Dendritic cell treated with granulocyte-macrophage colony-stimulating factor and Interleukin-4, amounts not matched to agents 40 ng/mL and 50 ng/mL, for 4 days (primary cell): Measurements from ENCODE around the gene CLSTN2.

ENCODE experiments used
- H3K27ac Mint-ChIP-seq: one replicate; pipeline ENCODE4 v1.8.0; 2022; ENCODE audit warnings: mild to moderate bottlenecking, mixed read lengths
- H3K27me3 Mint-ChIP-seq: one replicate; pipeline ENCODE4 v1.8.0; 2022; ENCODE audit warnings: mild to moderate bottlenecking, mixed read lengths
- H3K36me3 Mint-ChIP-seq: one replicate; pipeline ENCODE4 v1.8.0; 2022; ENCODE audit warnings: low read depth, mixed read lengths
- H3K4me1 Mint-ChIP-seq: one replicate; pipeline ENCODE4 v1.8.0; 2022; ENCODE audit warnings: low read depth, mixed read lengths
- H3K4me3 Mint-ChIP-seq: one replicate; pipeline ENCODE4 v1.8.0; 2022; ENCODE audit warnings: mild to moderate bottlenecking, moderate library complexity, mixed read lengths
- H3K9me3 Mint-ChIP-seq: one replicate; pipeline ENCODE4 v1.8.0; 2022; ENCODE audit warnings: mixed read lengths
- intact Hi-C: fragments of 100-400 bp; cut with micrococcal nuclease; formaldehyde crosslinking; loops from one replicate; pipeline ENCODE4 v1.15.0; 2022

The CLSTN2 gene

GRCh38 chr3:140131895-140132294 lies 196.9 kb downstream of the CLSTN2 start:
- intact Hi-C loops = no loop called here
- Mint-ChIP-seq H3K4me1 (no peaks in the 10 kb centered on the region), H3K36me3 (no peaks in the 10 kb centered on the region), H3K9me3 (no peaks in the 10 kb centered on the region), H3K4me3 (no peak overlapping the region), H3K27ac (no peak overlapping the region), H3K27me3 (no peaks in the 10 kb centered on the region)

- no peaks in the 10 kb centered on the region for H3K4me1 Mint-ChIP-seq
These were observed 199.4 kb downstream of the CLSTN2 start for GRCh38 chr3:140134231-140134965.

GRCh38 chr3:140135461-140135860 lies 200.5 kb downstream of the CLSTN2 start:
- H3K27me3 Mint-ChIP-seq = no peaks in the 10 kb centered on the region
- no peak overlapping the region for H3K27ac Mint-ChIP-seq
- no peaks in the 10 kb centered on the region for H3K36me3 Mint-ChIP-seq
- H3K4me3 Mint-ChIP-seq = no peak overlapping the region
- H3K4me1 Mint-ChIP-seq = no peaks in the 10 kb centered on the region
- intact Hi-C loops = no loop called here
- no peaks in the 10 kb centered on the region for H3K9me3 Mint-ChIP-seq

More at GRCh38 chr3:140134231-140134965, 199.4 kb downstream of the CLSTN2 start:
- intact Hi-C loops = no loop called here
- H3K27me3 Mint-ChIP-seq = no peaks in the 10 kb centered on the region
- no peak overlapping the region for H3K4me3 Mint-ChIP-seq
- no peaks in the 10 kb centered on the region for H3K36me3 Mint-ChIP-seq
- H3K9me3 Mint-ChIP-seq = no peaks in the 10 kb centered on the region
- no peak overlapping the region for H3K27ac Mint-ChIP-seq

GRCh38 chr3:140143367-140144069 lies 208.5 kb downstream of the CLSTN2 start:
- no peaks in the 10 kb centered on the region for H3K27me3 Mint-ChIP-seq
- no peaks in the 10 kb centered on the region for H3K4me1 Mint-ChIP-seq
- no peaks in the 10 kb centered on the region for H3K36me3 Mint-ChIP-seq
- H3K27ac Mint-ChIP-seq = no peak overlapping the region
- no peak overlapping the region for H3K4me3 Mint-ChIP-seq
- intact Hi-C loops = no loop called here
- no peaks in the 10 kb centered on the region for H3K9me3 Mint-ChIP-seq

DNA sequence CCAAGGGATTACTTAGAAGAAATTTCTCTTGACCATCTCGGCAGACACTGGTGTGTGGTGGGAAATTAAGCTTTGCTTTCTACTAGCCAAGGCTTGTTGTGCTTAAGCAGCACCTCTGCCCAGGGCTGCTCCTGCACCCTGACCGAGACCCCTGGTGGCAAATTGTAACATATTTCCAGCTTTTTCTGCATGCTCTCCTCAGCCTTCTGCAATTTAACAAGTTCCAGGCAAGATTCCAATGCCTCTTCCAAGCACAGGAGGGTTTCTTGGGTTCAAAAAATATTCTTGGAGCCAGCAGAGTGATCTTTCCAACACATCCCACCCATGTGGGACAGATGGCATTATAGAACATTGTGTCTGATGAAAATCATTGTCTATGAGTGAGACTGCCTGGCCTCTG lies 210.5 kb downstream of the CLSTN2 start:
- no peaks in the 10 kb centered on the region for H3K27me3 Mint-ChIP-seq
- H3K36me3 Mint-ChIP-seq = no peaks in the 10 kb centered on the region
- intact Hi-C loops = no loop called here
- H3K4me3 Mint-ChIP-seq = no peak overlapping the region
- no peak overlapping the region for H3K27ac Mint-ChIP-seq
- H3K4me1 Mint-ChIP-seq = no peaks in the 10 kb centered on the region
- no peaks in the 10 kb centered on the region for H3K9me3 Mint-ChIP-seq

- Mint-ChIP-seq H3K27ac (no peak overlapping the region), H3K4me3 (no peak overlapping the region), H3K36me3 (no peaks in the 10 kb centered on the region), H3K27me3 (no peaks in the 10 kb centered on the region), H3K9me3 (no peaks in the 10 kb centered on the region), H3K4me1 (no peaks in the 10 kb centered on the region)
- intact Hi-C loops = no loop called here
These were observed 211.7 kb downstream of the CLSTN2 start for GRCh38 chr3:140146668-140147067.

- H3K27ac Mint-ChIP-seq = no peak overlapping the region
- H3K27me3 Mint-ChIP-seq = no peaks in the 10 kb centered on the region
- no peaks in the 10 kb centered on the region for H3K36me3 Mint-ChIP-seq
- H3K9me3 Mint-ChIP-seq = no peaks in the 10 kb centered on the region
- intact Hi-C loops = no loop called here
- H3K4me1 Mint-ChIP-seq = no peaks in the 10 kb centered on the region
- no peak overlapping the region for H3K4me3 Mint-ChIP-seq
These were observed 213.0 kb downstream of the CLSTN2 start for GRCh38 chr3:140147965-140148490.

GRCh38 chr3:140148824-140149390 lies 213.9 kb downstream of the CLSTN2 start:
- Mint-ChIP-seq H3K27me3 (no peaks in the 10 kb centered on the region), H3K4me1 (no peaks in the 10 kb centered on the region), H3K4me3 (no peak overlapping the region), H3K27ac (no peak overlapping the region), H3K36me3 (no peaks in the 10 kb centered on the region), H3K9me3 (no peaks in the 10 kb centered on the region)
- intact Hi-C loops = no loop called here

GRCh38 chr3:140151321-140151720 lies 216.3 kb downstream of the CLSTN2 start:
- no peaks in the 10 kb centered on the region for H3K9me3 Mint-ChIP-seq
- no peak overlapping the region for H3K4me3 Mint-ChIP-seq
- no peak overlapping the region for H3K27ac Mint-ChIP-seq
- no peaks in the 10 kb centered on the region for H3K27me3 Mint-ChIP-seq
- no peaks in the 10 kb centered on the region for H3K36me3 Mint-ChIP-seq
- H3K4me1 Mint-ChIP-seq = no peaks in the 10 kb centered on the region
- intact Hi-C loops = no loop called here

DNA sequence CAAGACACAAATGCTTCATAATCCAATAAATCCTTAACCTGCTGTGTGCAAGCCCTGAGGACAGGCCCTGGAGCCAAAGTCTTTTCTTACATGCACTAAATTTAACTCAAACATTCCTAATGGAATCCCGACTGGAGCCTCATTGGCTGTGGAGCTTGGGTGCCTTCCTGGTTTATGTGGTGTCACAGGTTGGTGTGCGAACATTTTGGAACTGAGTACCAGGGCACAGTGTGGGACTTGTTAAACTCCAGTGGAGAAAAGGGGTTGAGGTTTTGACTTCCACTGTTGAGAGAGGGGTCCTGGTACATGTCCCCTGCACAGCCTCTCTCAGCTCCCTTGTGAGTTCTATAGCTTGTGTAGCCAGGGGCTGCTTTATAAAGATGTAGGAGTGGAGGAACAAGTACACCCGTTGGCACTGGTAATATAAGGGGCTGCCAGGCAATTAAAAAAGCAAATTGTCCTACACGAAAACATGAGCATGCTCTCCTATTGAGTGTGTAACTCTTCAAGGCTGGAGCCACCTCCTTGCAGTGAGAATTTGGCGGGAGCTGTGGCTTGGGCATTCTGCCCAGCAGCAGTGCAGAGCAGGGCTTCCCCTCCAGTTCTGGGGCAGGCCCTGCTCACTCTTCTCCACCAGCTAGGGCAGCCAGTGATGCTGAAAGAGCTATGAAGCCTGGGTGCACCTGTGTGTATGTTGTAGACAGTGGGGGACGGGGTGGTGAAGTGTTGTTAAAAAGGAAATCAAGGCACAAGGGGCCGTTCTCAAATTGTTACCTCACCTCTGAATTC lies 218.1 kb downstream of the CLSTN2 start:
- H3K9me3 Mint-ChIP-seq = no peaks in the 10 kb centered on the region
- no peaks in the 10 kb centered on the region for H3K27me3 Mint-ChIP-seq
- H3K4me1 Mint-ChIP-seq = no peaks in the 10 kb centered on the region
- no peak overlapping the region for H3K4me3 Mint-ChIP-seq
- no peak overlapping the region for H3K27ac Mint-ChIP-seq
- H3K36me3 Mint-ChIP-seq = no peaks in the 10 kb centered on the region
- intact Hi-C loops = no loop called here

- intact Hi-C loops = no loop called here
- H3K36me3 Mint-ChIP-seq = no peaks in the 10 kb centered on the region
These were observed 218.8 kb downstream of the CLSTN2 start for GRCh38 chr3:140153736-140154135.

GRCh38 chr3:140157161-140157560 lies 222.2 kb downstream of the CLSTN2 start:
- peaks cover 3% of the 10 kb centered on the region for H3K27me3 Mint-ChIP-seq
- intact Hi-C loops = no loop called here
- H3K4me1 Mint-ChIP-seq = no peaks in the 10 kb centered on the region
- no peaks in the 10 kb centered on the region for H3K9me3 Mint-ChIP-seq
- H3K4me3 Mint-ChIP-seq = no peak overlapping the region
- no peak overlapping the region for H3K27ac Mint-ChIP-seq
- no peaks in the 10 kb centered on the region for H3K36me3 Mint-ChIP-seq

More at GRCh38 chr3:140153736-140154135, 218.8 kb downstream of the CLSTN2 start:
- H3K9me3 Mint-ChIP-seq = no peaks in the 10 kb centered on the region
- no peak overlapping the region for H3K4me3 Mint-ChIP-seq
- H3K27ac Mint-ChIP-seq = no peak overlapping the region
- no peaks in the 10 kb centered on the region for H3K27me3 Mint-ChIP-seq
- H3K4me1 Mint-ChIP-seq = no peaks in the 10 kb centered on the region

GRCh38 chr3:140159646-140160045 lies 224.7 kb downstream of the CLSTN2 start:
- no peaks in the 10 kb centered on the region for H3K9me3 Mint-ChIP-seq
- no peaks in the 10 kb centered on the region for H3K4me1 Mint-ChIP-seq
- H3K4me3 Mint-ChIP-seq = no peak overlapping the region
- intact Hi-C loops = no loop called here
- H3K27ac Mint-ChIP-seq = no peak overlapping the region
- peaks cover 3% of the 10 kb centered on the region for H3K27me3 Mint-ChIP-seq
- H3K36me3 Mint-ChIP-seq = no peaks in the 10 kb centered on the region

DNA sequence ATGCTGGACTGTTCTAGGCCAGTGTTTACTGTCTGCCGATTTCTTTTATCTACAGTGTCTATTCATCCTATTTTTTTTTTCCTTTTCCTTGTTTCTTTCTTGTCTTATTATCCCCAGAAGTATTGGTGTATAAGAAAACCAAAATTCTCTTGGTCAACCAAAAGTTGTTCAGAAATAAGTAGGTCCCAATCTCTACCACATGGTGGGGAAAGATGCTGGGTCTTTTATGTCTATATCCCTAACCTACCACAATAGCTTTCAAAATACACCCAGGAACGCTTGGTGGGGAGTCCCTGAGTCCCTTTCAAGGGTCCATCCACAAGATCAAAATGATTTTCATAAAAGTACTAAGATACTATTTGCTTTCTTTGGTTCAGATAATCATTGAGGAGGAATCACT lies 225.6 kb downstream of the CLSTN2 start:
- no peak overlapping the region for H3K4me3 Mint-ChIP-seq
- H3K9me3 Mint-ChIP-seq = no peaks in the 10 kb centered on the region
- H3K27ac Mint-ChIP-seq = no peak overlapping the region
- no peaks in the 10 kb centered on the region for H3K36me3 Mint-ChIP-seq
- intact Hi-C loops = no loop called here
- H3K27me3 Mint-ChIP-seq = peaks cover 3% of the 10 kb centered on the region
- H3K4me1 Mint-ChIP-seq = no peaks in the 10 kb centered on the region
